ENCODE results near the gene GPR160.
"Not testable (repeated sequence)": the region's sequence is repeated elsewhere in the genome, so short reads cannot be mapped to it uniquely, and the experiment has no call there.

The GPR160 gene

DNA sequence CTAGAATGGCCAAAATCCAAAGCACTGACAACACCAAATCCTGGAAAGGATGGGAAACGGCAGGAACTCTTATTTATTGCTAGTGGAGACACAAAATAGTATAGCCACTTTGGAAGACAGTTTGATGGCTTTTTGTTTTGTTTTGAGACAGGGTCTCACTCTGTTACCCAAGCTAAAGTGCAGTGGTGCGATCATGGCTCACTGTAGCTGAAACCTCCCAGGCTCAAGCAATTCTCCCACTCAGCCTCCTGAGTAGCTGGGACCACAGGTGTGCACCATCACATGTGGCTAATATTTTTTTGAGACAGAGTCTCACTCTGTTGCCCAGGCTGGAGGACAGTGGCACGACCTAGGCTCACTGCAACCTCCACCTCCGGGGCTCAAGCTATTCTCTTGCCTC lies 27.3 kb upstream of the GPR160 start:
- no peak for TF ChIP-seq EZH2phosphoT487 (IDR thresholded peaks at IDR 0.05; ENCODE audit: borderline replicate concordance)
- TF ChIP-seq, protein P1, sequence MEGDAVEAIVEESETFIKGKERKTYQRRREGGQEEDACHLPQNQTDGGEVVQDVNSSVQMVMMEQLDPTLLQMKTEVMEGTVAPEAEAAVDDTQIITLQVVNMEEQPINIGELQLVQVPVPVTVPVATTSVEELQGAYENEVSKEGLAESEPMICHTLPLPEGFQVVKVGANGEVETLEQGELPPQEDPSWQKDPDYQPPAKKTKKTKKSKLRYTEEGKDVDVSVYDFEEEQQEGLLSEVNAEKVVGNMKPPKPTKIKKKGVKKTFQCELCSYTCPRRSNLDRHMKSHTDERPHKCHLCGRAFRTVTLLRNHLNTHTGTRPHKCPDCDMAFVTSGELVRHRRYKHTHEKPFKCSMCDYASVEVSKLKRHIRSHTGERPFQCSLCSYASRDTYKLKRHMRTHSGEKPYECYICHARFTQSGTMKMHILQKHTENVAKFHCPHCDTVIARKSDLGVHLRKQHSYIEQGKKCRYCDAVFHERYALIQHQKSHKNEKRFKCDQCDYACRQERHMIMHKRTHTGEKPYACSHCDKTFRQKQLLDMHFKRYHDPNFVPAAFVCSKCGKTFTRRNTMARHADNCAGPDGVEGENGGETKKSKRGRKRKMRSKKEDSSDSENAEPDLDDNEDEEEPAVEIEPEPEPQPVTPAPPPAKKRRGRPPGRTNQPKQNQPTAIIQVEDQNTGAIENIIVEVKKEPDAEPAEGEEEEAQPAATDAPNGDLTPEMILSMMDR (conservative IDR thresholded peaks at IDR 0.05; ENCODE audit: low read length), result no peak
- Histone ChIP-seq H4K20me1 (ENCODE audit: insufficient read depth, low read length, poor library complexity, severe bottlenecking) (no peaks in the 10 kb centered on the region), H3K9ac (ENCODE audit: low read depth, low read length, poor library complexity, severe bottlenecking) (no peak overlapping the region), H3K9me2 (replicated peaks; ENCODE audit: low read depth, low read length) (no peaks in the 10 kb centered on the region), H3K4me2 (ENCODE audit: low read depth, low read length, poor library complexity, severe bottlenecking) (no peak overlapping the region), H3K4me1 (ENCODE audit: insufficient read depth, low read length, poor library complexity, severe bottlenecking) (peaks cover 8% of the 10 kb centered on the region), H3K79me2 (ENCODE audit: insufficient read depth, low read length) (no peaks in the 10 kb centered on the region), H2AFZ (ENCODE audit: low read length) (0 out of 2 replicates have a peak overlapping the region, but pooled peaks have one; percentile 21), H3K27me3 (ENCODE audit: insufficient read depth, low read length, poor library complexity, severe bottlenecking) (no peaks in the 10 kb centered on the region), H3F3A (ENCODE audit: low read depth) (no peaks in the 10 kb centered on the region), H3K36me3 (ENCODE audit: insufficient read depth, low read length) (no peaks in the 10 kb centered on the region), H3K4me3 (ENCODE audit: low read length, poor library complexity, severe bottlenecking) (no peak overlapping the region), H3K9me3 (ENCODE audit: insufficient read depth, low read depth, low read length) (no peaks in the 10 kb centered on the region)

DNA sequence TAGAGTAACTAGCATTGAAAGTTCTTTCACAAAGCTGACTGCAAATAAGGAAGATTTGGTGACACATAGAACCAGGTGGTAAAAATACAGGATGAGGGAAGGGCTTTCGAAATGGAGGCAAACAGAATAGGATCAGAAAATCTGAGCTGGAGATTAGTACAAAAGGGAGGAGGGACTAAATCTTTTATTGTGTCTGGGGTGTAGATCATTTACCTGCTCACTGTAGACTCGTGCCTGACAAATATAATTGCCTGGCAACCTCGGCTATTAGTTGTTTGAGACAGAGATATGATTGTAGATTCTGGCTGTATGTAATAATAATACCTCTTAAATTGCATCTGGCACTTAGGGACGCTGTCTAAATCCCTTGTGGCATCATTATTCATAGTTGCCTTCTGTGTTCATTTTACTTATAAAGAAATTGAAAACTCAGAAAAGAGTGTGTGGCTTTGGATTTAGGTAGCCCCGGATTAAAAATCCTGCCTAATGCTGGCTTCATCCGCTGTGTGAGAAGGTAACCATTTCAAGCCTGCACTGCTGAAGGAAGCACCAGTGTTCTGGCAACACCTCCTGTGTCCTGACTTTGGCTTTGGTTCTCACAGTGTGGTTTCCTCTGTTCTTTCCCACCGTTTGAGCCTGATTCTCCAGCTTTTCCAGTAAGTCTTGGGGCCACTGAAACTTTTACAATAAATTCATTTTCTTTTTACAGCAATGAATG lies 25.0 kb upstream of the GPR160 start:
- H2AFZ ChIP-seq (ENCODE audit: low read length), result no peak overlapping the region
- no peaks in the 10 kb centered on the region for H3K9me2 ChIP-seq (replicated peaks; ENCODE audit: low read depth, low read length)
- TF ChIP-seq, protein P1 (conservative IDR thresholded peaks at IDR 0.05; ENCODE audit: low read length), result no peak
- no peak for TF ChIP-seq EZH2phosphoT487 (IDR thresholded peaks at IDR 0.05; ENCODE audit: borderline replicate concordance)
- H3K9me3 ChIP-seq (ENCODE audit: insufficient read depth, low read depth, low read length), result no peaks in the 10 kb centered on the region
- H3K4me3 ChIP-seq (ENCODE audit: low read length, poor library complexity, severe bottlenecking), result no peak overlapping the region
- no peaks in the 10 kb centered on the region for H3K79me2 ChIP-seq (ENCODE audit: insufficient read depth, low read length)
- H3K4me2 ChIP-seq (ENCODE audit: low read depth, low read length, poor library complexity, severe bottlenecking), result no peak overlapping the region
- H3F3A ChIP-seq (ENCODE audit: low read depth), result no peaks in the 10 kb centered on the region
- no peaks in the 10 kb centered on the region for H3K27me3 ChIP-seq (ENCODE audit: insufficient read depth, low read length, poor library complexity, severe bottlenecking)
- H3K4me1 ChIP-seq (ENCODE audit: insufficient read depth, low read length, poor library complexity, severe bottlenecking), result no peaks in the 10 kb centered on the region
- H4K20me1 ChIP-seq (ENCODE audit: insufficient read depth, low read length, poor library complexity, severe bottlenecking), result no peaks in the 10 kb centered on the region
- no peaks in the 10 kb centered on the region for H3K36me3 ChIP-seq (ENCODE audit: insufficient read depth, low read length)
- no peak overlapping the region for H3K9ac ChIP-seq (ENCODE audit: low read depth, low read length, poor library complexity, severe bottlenecking)

DNA sequence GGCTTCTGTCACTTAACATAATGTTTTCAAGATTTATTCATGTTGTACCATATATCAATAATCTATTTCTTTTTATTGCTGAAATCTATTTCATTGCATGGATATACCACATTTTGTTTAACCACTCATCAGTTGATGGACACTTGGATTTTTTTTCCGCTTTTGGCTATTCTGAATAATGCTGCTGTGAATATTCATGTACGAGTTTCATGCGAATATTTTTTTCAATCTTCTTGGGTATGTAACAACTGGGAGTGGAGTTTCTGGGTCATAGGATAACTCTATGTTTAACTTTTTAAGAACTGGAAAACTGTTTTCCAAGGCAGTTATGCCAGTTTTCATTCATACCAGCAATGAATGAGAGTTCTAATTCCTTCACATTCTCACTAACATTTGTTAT lies 21.7 kb upstream of the GPR160 start:
- Histone ChIP-seq H3K27me3 (ENCODE audit: insufficient read depth, low read length, poor library complexity, severe bottlenecking) (no peaks in the 10 kb centered on the region), H3K79me2 (ENCODE audit: insufficient read depth, low read length) (no peaks in the 10 kb centered on the region), H3K4me2 (ENCODE audit: low read depth, low read length, poor library complexity, severe bottlenecking) (no peak overlapping the region)

DNA sequence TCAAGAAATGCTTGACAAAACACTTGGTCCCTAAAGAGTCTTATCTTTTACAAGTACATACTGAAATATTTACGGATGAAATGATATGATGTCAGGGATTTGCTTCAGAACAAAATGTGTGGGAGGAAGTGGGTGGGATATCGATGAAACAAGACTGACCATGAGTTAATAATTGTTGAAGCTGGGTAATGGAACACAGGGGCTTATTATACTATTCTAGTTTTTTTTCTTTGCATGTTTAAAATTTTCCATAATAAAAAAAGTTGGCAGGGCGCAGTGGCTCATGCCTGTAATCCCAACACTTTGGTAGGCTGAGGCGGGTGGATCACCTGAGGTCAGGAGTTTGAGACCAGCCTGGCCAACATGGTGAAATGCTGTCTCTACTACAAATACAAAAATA lies 18.5 kb upstream of the GPR160 start:
- H3K4me2 ChIP-seq (ENCODE audit: low read depth, low read length, poor library complexity, severe bottlenecking); H3K9ac ChIP-seq (ENCODE audit: low read depth, low read length, poor library complexity, severe bottlenecking); H3K4me1 ChIP-seq (ENCODE audit: insufficient read depth, low read length, poor library complexity, severe bottlenecking); H2AFZ ChIP-seq (ENCODE audit: low read length); H3K9me3 ChIP-seq (ENCODE audit: insufficient read depth, low read depth, low read length); H3K79me2 ChIP-seq (ENCODE audit: insufficient read depth, low read length); H3K36me3 ChIP-seq (ENCODE audit: insufficient read depth, low read length); H3F3A ChIP-seq (ENCODE audit: low read depth); H4K20me1 ChIP-seq (ENCODE audit: insufficient read depth, low read length, poor library complexity, severe bottlenecking); H3K4me3 ChIP-seq (ENCODE audit: low read length, poor library complexity, severe bottlenecking); H3K9me2 ChIP-seq (replicated peaks; ENCODE audit: low read depth, low read length); H3K27me3 ChIP-seq (ENCODE audit: insufficient read depth, low read length, poor library complexity, severe bottlenecking): not testable (repeated sequence)

More for the DNA sequence above, 21.7 kb upstream of the GPR160 start:
- Histone ChIP-seq H2AFZ (ENCODE audit: low read length) (no peak overlapping the region), H3K9me3 (ENCODE audit: insufficient read depth, low read depth, low read length) (no peaks in the 10 kb centered on the region), H3K36me3 (ENCODE audit: insufficient read depth, low read length) (no peaks in the 10 kb centered on the region), H3K4me1 (ENCODE audit: insufficient read depth, low read length, poor library complexity, severe bottlenecking) (no peaks in the 10 kb centered on the region), H3F3A (ENCODE audit: low read depth) (no peaks in the 10 kb centered on the region), H3K9me2 (replicated peaks; ENCODE audit: low read depth, low read length) (no peaks in the 10 kb centered on the region), H4K20me1 (ENCODE audit: insufficient read depth, low read length, poor library complexity, severe bottlenecking) (no peaks in the 10 kb centered on the region), H3K4me3 (ENCODE audit: low read length, poor library complexity, severe bottlenecking) (no peak overlapping the region), H3K9ac (ENCODE audit: low read depth, low read length, poor library complexity, severe bottlenecking) (no peak overlapping the region)
- TF ChIP-seq EZH2phosphoT487 (IDR thresholded peaks at IDR 0.05; ENCODE audit: borderline replicate concordance), result no peak
- TF ChIP-seq, protein P1 (conservative IDR thresholded peaks at IDR 0.05; ENCODE audit: low read length), result no peak

Measured in Loucy (cell line).